RKO (cell line): Measurements from ENCODE around the gene DNAJC25.
"Not testable (repeated sequence)": the region's sequence is repeated elsewhere in the genome, so short reads cannot be mapped to it uniquely, and the experiment has no call there.

Source experiments
- DNase-seq: peaks from one replicate; pipeline ENCODE4 v3.0.0-alpha.2; 2016; ENCODE audit warnings: low spot score

DNAJC25 gene

GRCh38 chr9:111668026-111668573, 37.0 kb downstream of the DNAJC25 start:
- DNase-seq = no peak

GRCh38 chr9:111668601-111669000, 37.5 kb downstream of the DNAJC25 start:
- not testable (repeated sequence) for DNase-seq

- DNase-seq = no peak
These were observed 43.2 kb downstream of the DNAJC25 start for GRCh38 chr9:111674319-111674718.

- no peak for DNase-seq
These were observed 45.0 kb downstream of the DNAJC25 start for GRCh38 chr9:111676116-111676515.

- no peak for DNase-seq
These were observed 47.2 kb downstream of the DNAJC25 start for GRCh38 chr9:111678293-111678692.

GRCh38 chr9:111679199-111679598, 48.1 kb downstream of the DNAJC25 start:
- DNase-seq = no peak

GRCh38 chr9:111683392-111683791, 52.3 kb downstream of the DNAJC25 start:
- DNase-seq = no peak

- peak; percentile 89 for DNase-seq
These were observed 60.7 kb downstream of the DNAJC25 start for GRCh38 chr9:111691672-111692329.

GRCh38 chr9:111696796-111697195, 65.7 kb downstream of the DNAJC25 start:
- DNase-seq = no peak

- peak; percentile 34 for DNase-seq
These were observed 69.6 kb downstream of the DNAJC25 start for GRCh38 chr9:111700776-111701175.
